ENCODE data around the gene TACC2.

TACC2 gene

DNA sequence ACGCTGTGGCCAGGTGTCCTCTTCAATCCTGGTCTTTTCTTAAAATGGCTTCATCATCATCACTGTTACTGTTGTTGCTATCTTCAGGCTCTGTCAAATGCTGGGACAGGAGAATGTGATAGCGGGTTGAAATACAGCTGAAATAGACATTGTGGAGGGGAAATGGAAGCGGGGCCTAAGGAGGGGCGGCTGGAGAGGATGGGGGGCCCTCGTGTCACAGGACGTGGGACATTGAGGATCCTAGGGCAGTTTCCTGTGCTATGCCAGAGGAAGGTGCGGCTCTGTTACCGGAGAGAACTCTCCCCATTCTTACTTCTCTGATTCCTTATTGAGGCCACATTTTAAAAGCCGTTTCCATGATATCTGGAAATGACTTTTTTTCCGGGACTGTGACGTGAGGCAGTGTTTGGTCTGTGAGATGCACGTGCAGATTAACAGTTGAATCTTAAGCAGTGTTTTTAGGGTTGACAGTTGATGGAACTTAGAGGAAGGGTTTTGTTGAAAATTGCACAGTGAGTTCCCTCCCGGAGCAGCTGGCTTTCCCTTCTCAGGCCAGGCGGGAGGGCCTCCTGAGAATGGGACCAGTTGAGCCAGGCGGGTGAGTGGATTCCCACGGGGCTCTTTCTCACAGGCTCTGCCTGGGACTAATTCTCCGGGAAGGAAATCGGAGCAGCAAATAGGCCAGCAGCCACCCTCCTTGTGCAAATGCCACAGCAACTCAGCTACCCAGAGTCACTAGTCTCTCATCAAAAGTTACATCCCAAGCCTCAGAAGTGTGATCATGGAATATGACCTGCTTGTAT is 125.2 kb downstream of the TACC2 start:
- Histone ChIP-seq H3K4me1 (ENCODE audit: insufficient read depth, low read length) (no peaks in the 10 kb centered on the region), H3K9ac (ENCODE audit: low read depth, low read length) (no peak overlapping the region), H3K9me3 (ENCODE audit: insufficient read depth, low read length, severe bottlenecking) (no peaks in the 10 kb centered on the region), H3K79me2 (ENCODE audit: insufficient read depth, low read length) (no peaks in the 10 kb centered on the region), H3K4me3 (ENCODE audit: low read depth in 1 of 2, low read length in 2 of 2) (no peak overlapping the region), H4K20me1 (ENCODE audit: insufficient read depth, low read length) (no peaks in the 10 kb centered on the region), H3K4me2 (ENCODE audit: insufficient read depth, low read length) (no peak overlapping the region), H3K27me3 (ENCODE audit: insufficient read depth, low read length, poor library complexity) (no peaks in the 10 kb centered on the region), H3K36me3 (ENCODE audit: insufficient read depth, low read length) (no peaks in the 10 kb centered on the region), H3K27ac (ENCODE audit: low read length) (no peak overlapping the region), H2AFZ (ENCODE audit: low read depth, low read length) (no peak overlapping the region)
- no peak for TF ChIP-seq EZH2 (IDR thresholded peaks at IDR 0.05; ENCODE audit: borderline replicate concordance, low read depth, low read length, severe bottlenecking)
- TF ChIP-seq, protein P1, sequence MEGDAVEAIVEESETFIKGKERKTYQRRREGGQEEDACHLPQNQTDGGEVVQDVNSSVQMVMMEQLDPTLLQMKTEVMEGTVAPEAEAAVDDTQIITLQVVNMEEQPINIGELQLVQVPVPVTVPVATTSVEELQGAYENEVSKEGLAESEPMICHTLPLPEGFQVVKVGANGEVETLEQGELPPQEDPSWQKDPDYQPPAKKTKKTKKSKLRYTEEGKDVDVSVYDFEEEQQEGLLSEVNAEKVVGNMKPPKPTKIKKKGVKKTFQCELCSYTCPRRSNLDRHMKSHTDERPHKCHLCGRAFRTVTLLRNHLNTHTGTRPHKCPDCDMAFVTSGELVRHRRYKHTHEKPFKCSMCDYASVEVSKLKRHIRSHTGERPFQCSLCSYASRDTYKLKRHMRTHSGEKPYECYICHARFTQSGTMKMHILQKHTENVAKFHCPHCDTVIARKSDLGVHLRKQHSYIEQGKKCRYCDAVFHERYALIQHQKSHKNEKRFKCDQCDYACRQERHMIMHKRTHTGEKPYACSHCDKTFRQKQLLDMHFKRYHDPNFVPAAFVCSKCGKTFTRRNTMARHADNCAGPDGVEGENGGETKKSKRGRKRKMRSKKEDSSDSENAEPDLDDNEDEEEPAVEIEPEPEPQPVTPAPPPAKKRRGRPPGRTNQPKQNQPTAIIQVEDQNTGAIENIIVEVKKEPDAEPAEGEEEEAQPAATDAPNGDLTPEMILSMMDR (IDR thresholded peaks at IDR 0.05; ENCODE audit: borderline replicate concordance, extremely low read depth, low read length, poor library complexity, severe bottlenecking) = no peak
- no peak for ATAC-seq (ENCODE audit: insufficient read depth, low read depth)
- DNase-seq = no peak

- Histone ChIP-seq H3K9me3 (ENCODE audit: insufficient read depth, low read length, severe bottlenecking) (no peaks in the 10 kb centered on the region), H3K36me3 (ENCODE audit: insufficient read depth, low read length) (no peaks in the 10 kb centered on the region), H3K9ac (ENCODE audit: low read depth, low read length) (no peak overlapping the region), H4K20me1 (ENCODE audit: insufficient read depth, low read length) (no peaks in the 10 kb centered on the region), H3K27ac (ENCODE audit: low read length) (no peak overlapping the region), H3K4me2 (ENCODE audit: insufficient read depth, low read length) (no peak overlapping the region), H3K4me3 (ENCODE audit: low read depth in 1 of 2, low read length in 2 of 2) (no peak overlapping the region), H3K27me3 (ENCODE audit: insufficient read depth, low read length, poor library complexity) (no peaks in the 10 kb centered on the region), H2AFZ (ENCODE audit: low read depth, low read length) (no peak overlapping the region), H3K4me1 (ENCODE audit: insufficient read depth, low read length) (no peaks in the 10 kb centered on the region), H3K79me2 (ENCODE audit: insufficient read depth, low read length) (no peaks in the 10 kb centered on the region)
- no peak for TF ChIP-seq EZH2 (IDR thresholded peaks at IDR 0.05; ENCODE audit: borderline replicate concordance, low read depth, low read length, severe bottlenecking)
- TF ChIP-seq, protein P1 (IDR thresholded peaks at IDR 0.05; ENCODE audit: borderline replicate concordance, extremely low read depth, low read length, poor library complexity, severe bottlenecking) = no peak
- ATAC-seq (ENCODE audit: insufficient read depth, low read depth) = no peak
- no peak for DNase-seq
Observed at GRCh38 chr10:122115874-122116273, 126.9 kb downstream of the TACC2 start.

DNA sequence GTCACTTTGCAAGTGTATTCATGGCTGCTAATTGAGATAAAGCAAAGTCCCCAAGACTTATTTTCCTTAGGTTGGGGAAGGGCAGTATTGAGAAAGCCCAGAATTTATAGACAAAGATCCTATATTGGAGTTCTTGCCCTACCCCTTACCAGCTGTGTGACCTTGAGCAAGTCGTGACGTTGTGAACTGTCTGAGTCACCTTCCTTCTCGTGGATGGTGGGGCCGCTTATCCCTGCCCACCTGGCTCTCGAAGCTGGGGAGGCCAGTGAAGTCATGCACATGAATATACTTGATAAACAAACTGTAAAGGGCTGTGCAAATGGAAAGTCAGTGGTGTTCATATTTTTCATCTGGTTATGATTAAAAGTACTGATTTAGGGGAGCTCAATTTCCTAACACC is 127.4 kb downstream of the TACC2 start:
- Histone ChIP-seq H3K4me1 (ENCODE audit: insufficient read depth, low read length) (no peaks in the 10 kb centered on the region), H3K79me2 (ENCODE audit: insufficient read depth, low read length) (no peaks in the 10 kb centered on the region), H3K9ac (ENCODE audit: low read depth, low read length) (no peak overlapping the region), H4K20me1 (ENCODE audit: insufficient read depth, low read length) (no peaks in the 10 kb centered on the region), H3K36me3 (ENCODE audit: insufficient read depth, low read length) (no peaks in the 10 kb centered on the region), H3K27me3 (ENCODE audit: insufficient read depth, low read length, poor library complexity) (no peaks in the 10 kb centered on the region), H3K9me3 (ENCODE audit: insufficient read depth, low read length, severe bottlenecking) (no peaks in the 10 kb centered on the region), H3K4me3 (ENCODE audit: low read depth in 1 of 2, low read length in 2 of 2) (no peak overlapping the region), H2AFZ (ENCODE audit: low read depth, low read length) (no peak overlapping the region), H3K4me2 (ENCODE audit: insufficient read depth, low read length) (no peak overlapping the region), H3K27ac (ENCODE audit: low read length) (no peak overlapping the region)
- TF ChIP-seq, protein P1 (IDR thresholded peaks at IDR 0.05; ENCODE audit: borderline replicate concordance, extremely low read depth, low read length, poor library complexity, severe bottlenecking) = no peak
- no peak for TF ChIP-seq EZH2 (IDR thresholded peaks at IDR 0.05; ENCODE audit: borderline replicate concordance, low read depth, low read length, severe bottlenecking)
- no peak for DNase-seq
- ATAC-seq (ENCODE audit: insufficient read depth, low read depth) = no peak

All from DND-41 (cell line).